GM12891 (cell line): ENCODE measurements around the gene LCLAT1.
"Not testable (repeated sequence)": the region's sequence is repeated elsewhere in the genome, so short reads cannot be mapped to it uniquely, and the experiment has no call there.

ENCODE experiments used
- DNase-seq: peaks from one replicate; pipeline ENCODE4 v3.0.0; 2011; ENCODE audit warnings: low spot score; ENCODE audit not compliant: insufficient read length
- FAIRE-seq: peaks from 2 replicates; lab custom pipeline; 2011; peaks lifted over from hg19 to GRCh38; lab: Jason Lieb, UNC
- PAX5 ChIP-seq: IDR thresholded peaks from 2 replicates; pipeline ENCODE4 v1.6.1; 2011; ENCODE audit warnings: low read length, moderate library complexity, mild to moderate bottlenecking; ENCODE audit not compliant: insufficient read depth, severe bottlenecking
- POLR2A ChIP-seq: IDR thresholded peaks from 2 replicates; pipeline ENCODE4 v1.6.1; 2011; ENCODE audit warnings: low read depth, low read length, control low read depth
- POLR2AphosphoS5 ChIP-seq: IDR thresholded peaks from 2 replicates; pipeline ENCODE4 v1.6.1; 2011; ENCODE audit warnings: low read depth, low read length, control low read depth
- POU2F2 ChIP-seq: IDR thresholded peaks from 2 replicates; pipeline ENCODE4 v1.6.1; 2011; ENCODE audit warnings: low read depth, mild to moderate bottlenecking, control low read depth, low read length, moderate library complexity
- SPI1 ChIP-seq: IDR thresholded peaks from 2 replicates; pipeline ENCODE4 v1.6.1; 2011; ENCODE audit warnings: low read depth, low read length, control low read depth
- TAF1 ChIP-seq: IDR thresholded peaks from 2 replicates; pipeline ENCODE4 v1.6.1; 2011; ENCODE audit warnings: low read depth, low read length, control low read depth

Gene LCLAT1

DNA sequence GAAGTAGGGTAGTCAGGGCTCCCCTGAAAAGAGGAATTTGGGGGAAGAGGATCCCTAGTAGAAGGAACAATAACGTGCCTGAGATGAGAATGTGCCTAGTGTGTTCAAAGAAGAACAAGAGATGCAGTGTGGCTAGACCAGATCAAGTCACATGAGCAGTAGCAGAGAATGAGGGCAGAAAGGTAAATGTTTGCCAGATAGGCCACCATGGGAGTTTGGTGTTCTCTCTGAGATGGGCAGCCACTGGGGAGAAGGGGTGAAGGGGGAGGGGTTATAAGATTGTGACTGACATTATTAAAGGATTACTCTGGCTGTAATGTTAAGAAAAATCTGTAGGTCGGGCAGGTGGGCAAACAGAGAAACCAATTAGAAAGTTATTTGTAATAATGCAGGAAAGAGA lies 166.0 kb downstream of the LCLAT1 start:
- FAIRE-seq = no peak
- TF ChIP-seq TAF1 (no peak), POU2F2 (no peak), SPI1 (no peak), POLR2A (no peak), PAX5 (no peak), POLR2AphosphoS5 (no peak)

DNA sequence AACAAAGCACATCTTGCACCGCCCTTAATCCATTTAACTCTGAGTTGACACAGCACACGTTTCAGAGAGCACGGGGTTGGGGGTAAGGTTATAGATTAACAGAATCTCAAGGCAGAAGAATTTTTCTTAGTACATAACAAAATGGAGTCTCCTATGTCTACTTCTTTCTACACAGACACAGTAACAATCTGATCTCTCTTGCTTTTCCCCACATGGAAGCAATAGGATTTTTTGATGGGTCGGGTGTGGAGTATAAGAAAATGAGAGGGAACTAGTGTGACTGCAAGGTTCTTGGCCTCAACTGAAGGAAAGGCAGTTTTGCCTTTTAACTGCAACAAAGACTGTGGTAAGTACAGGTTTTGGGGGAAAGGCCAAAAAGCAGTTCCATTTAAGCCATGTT lies 167.2 kb downstream of the LCLAT1 start:
- DNase-seq, FAIRE-seq: not testable (repeated sequence)

More for the DNA sequence above, 166.0 kb downstream of the LCLAT1 start:
- no peak for DNase-seq

DNA sequence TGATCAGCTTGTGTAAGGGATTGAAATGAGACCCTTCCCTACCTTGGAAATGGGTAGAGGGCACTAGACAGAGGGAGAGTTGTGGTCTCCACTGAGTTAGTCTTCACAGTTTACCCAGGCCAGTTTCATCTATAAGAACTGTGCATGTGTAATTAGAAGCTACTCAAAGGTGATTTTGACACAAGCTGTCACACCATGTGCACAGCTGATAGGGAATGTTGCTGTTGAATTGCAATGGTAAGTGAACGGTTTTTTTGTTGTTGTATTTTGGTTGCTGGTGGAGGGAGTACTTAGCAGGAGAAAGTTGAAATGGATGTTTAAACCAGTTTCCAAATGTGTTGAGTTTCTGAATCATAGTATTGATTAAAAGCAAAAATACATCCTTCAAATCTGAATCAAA lies 168.9 kb downstream of the LCLAT1 start:
- peak; percentile 31 for FAIRE-seq
- TF ChIP-seq POLR2AphosphoS5 (no peak), SPI1 (no peak), POLR2A (no peak), POU2F2 (no peak), PAX5 (no peak), TAF1 (no peak)
- DNase-seq = no peak

DNA sequence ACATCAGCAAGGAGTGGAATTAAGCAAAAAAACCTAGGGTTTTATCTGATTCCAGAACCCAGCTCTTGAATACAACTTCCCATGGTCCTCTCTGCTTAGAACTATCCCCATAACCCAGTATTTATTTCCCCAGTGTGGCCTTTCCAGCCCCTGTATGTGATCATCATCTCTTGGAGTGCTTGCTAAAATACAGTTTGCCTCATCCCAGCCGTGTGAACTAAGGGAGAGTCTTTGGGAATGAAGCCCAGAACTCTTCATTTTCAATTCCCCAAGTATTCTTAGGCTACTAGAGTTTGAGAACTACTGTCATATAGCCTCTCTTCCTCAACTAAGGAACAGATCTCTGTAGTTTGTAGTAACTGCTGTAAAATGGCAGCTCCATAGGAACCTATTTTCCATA lies 173.1 kb downstream of the LCLAT1 start:
- FAIRE-seq (no peak), DNase-seq (no peak)
- TF ChIP-seq PAX5 = no peak
- no peak for TF ChIP-seq POLR2A
- no peak for TF ChIP-seq POU2F2
- TF ChIP-seq SPI1 = no peak
- no peak for TF ChIP-seq TAF1
- TF ChIP-seq POLR2AphosphoS5 = no peak

DNA sequence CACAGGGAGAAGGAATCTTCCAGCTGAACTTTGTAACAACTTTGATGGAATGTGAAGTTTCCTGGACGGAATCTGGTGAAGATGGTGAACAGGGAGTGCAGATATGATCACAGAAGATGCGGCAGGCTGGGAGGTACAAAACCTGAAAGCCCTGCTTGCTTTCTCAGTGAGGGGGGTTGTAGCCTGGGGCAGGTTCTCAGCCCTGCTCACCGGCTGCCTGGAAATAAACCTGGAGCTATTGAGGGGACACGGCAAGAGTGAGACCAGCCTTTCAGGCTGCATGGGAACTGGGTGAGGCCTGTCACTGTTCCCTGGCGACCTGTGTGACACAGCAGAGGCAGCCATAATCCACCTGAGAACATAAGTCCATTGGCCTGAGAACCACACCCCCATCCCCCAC lies 174.8 kb downstream of the LCLAT1 start:
- no peak for DNase-seq
- FAIRE-seq = no peak
- TF ChIP-seq POLR2A = no peak
- TF ChIP-seq PAX5 = no peak
- TF ChIP-seq POLR2AphosphoS5 = no peak

DNA sequence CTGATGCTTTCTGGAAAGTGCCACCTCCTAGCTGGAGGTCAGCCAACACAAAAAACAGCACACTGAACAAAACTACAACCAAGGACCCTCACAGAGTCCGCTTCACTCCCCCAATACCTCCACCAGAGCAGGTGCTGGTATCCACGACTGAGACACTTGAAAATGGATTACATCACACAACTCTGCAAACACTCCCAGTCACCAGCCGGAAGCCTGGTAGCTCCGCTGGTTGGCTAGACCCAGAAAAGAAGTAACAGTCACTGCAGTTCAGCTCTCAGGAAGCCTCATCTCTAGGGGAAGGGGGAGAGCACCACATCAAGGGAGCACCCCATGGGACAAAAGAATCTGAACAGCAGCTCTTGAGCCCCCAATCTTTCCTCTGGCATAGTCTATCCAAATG lies 175.4 kb downstream of the LCLAT1 start:
- TF ChIP-seq POU2F2 (no peak), POLR2AphosphoS5 (no peak), POLR2A (no peak), PAX5 (no peak), SPI1 (no peak), TAF1 (no peak)
- FAIRE-seq (no peak), DNase-seq (no peak)

DNA sequence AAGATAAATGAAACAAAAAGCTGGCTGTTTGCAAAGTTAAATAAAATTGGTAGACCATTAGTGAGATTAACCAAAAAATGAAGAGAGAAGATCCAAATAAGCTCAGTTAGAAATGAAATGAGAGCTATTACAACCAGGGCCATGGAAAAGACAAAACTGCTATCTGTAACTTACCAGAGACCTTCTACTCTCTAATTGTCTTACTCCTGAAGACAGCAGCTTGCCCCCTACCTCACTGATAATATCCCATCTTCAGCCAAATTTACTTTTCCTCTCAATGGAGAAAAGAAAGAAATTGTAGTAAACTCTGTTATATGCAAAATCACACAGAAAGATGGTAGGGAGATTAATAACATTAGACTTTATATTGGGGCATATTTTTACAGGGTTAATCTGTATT lies 178.2 kb downstream of the LCLAT1 start:
- FAIRE-seq (no peak), DNase-seq (no peak)
- TF ChIP-seq TAF1 = no peak
- TF ChIP-seq POU2F2 = no peak
- no peak for TF ChIP-seq POLR2AphosphoS5
- no peak for TF ChIP-seq PAX5
- no peak for TF ChIP-seq SPI1
- no peak for TF ChIP-seq POLR2A

DNA sequence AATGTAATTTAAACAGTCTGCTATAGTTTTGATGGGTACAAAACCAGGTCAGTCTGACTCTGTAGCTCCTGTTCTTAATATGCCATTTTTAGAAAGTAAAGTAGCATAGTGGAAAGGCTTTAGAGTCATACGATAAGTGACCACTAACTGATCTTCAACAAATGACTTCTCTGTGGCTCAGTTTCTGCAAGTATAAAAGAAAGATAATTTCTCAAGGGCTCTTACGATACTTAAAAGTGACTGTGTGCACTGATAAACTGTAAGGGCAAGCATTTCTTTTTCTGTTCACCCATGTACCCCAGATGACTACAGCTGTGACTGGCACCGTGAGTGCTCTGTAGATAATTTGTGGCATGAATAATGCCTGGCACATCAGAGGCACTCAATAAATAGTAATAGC lies 178.7 kb downstream of the LCLAT1 start:
- FAIRE-seq (peak; percentile 71), DNase-seq (no peak)
- TF ChIP-seq SPI1 (no peak), POU2F2 (no peak), TAF1 (no peak), POLR2AphosphoS5 (no peak)

DNA sequence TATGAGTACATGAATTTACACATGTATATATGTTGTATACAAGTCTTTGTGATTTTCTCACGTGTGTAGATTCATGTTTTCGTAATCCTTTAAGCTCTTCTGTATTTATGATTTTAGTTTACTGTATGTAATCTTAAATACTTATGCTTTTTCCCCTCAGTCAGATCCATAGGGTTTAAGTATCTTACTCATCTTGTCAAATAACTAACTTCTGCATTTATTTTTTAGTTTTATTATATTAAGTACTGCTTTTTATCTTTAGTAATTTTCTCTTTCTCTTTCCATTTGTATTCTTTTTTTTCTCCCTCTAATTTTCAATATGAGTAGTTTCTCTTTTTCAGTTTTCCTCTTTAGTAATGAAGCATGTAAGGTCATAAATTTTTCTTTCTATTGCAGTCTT lies 179.4 kb downstream of the LCLAT1 start:
- TF ChIP-seq POLR2A (no peak), SPI1 (no peak), POU2F2 (no peak), PAX5 (no peak), POLR2AphosphoS5 (no peak), TAF1 (no peak)
- DNase-seq = no peak
- no peak for FAIRE-seq

DNA sequence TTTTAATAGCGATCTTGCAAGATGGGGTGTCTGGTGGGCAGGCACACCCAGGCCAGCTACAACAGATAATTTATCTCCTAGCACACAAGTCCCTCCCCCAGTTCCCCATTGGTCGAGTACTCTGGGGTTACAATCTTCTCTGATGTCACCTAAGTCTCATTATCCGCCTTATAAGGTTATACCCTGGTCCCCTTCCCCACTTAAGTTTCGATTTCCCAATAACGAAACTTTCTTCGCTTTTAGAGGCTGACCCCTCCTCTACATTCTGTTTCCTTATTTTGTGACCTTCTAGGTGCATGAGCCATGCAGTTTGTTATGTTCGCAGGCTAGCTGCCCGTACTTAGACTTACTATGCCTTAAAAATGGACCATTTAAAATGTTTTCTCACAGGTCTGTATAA lies 180.1 kb downstream of the LCLAT1 start:
- TF ChIP-seq POLR2AphosphoS5 (no peak), TAF1 (no peak), PAX5 (no peak), POU2F2 (no peak), SPI1 (no peak), POLR2A (no peak)
- DNase-seq (no peak), FAIRE-seq (peak; percentile 60)
